HuH-7 (cell line): ENCODE results near the gene LCE4A.
"Not testable (repeated sequence)": the region's sequence is repeated elsewhere in the genome, so short reads cannot be mapped to it uniquely, and the experiment has no call there.

Experiments
- DNase-seq: peaks from one replicate; pipeline ENCODE4 v3.0.0; 2011; ENCODE audit warnings: low spot score

LCE4A gene

GRCh38 chr1:152707860-152708259, at the start of gene LCE4A:
Gene LCE4A, plus strand, starts transcription at chr1:152708160. Its CDS starts 916 bp downstream, at chr1:152709076.
- no peak for DNase-seq

GRCh38 chr1:152658649-152659048, 49.3 kb upstream of the LCE4A start:
- no peak for DNase-seq

- DNase-seq: no peak
These were observed 44.9 kb upstream of the LCE4A start, which contains the start of gene LCE2D for GRCh38 chr1:152663098-152663497. Gene LCE2D, plus strand, starts transcription at chr1:152663380. Its CDS starts 726 bp downstream, at chr1:152664106.

GRCh38 chr1:152666171-152666570, 41.8 kb upstream of the LCE4A start:
- not testable (repeated sequence) for DNase-seq

- no peak for DNase-seq
These were observed 40.3 kb upstream of the LCE4A start for GRCh38 chr1:152667648-152668047.

GRCh38 chr1:152673016-152673415, 34.9 kb upstream of the LCE4A start:
- no peak for DNase-seq

GRCh38 chr1:152674983-152675382, 33.0 kb upstream of the LCE4A start, which contains the start of gene LCE2C:
Gene LCE2C, plus strand, starts transcription at chr1:152675279. Its CDS starts 737 bp downstream, at chr1:152676016.
- not testable (repeated sequence) for DNase-seq

GRCh38 chr1:152679459-152679858, 28.5 kb upstream of the LCE4A start:
- no peak for DNase-seq

GRCh38 chr1:152681616-152682015, 26.3 kb upstream of the LCE4A start:
- no peak for DNase-seq

GRCh38 chr1:152683846-152684245, 24.1 kb upstream of the LCE4A start:
- DNase-seq: no peak

- not testable (repeated sequence) for DNase-seq
These were observed 22.1 kb upstream of the LCE4A start, which contains the start of gene LCE2B for GRCh38 chr1:152685823-152686222. Gene LCE2B, plus strand, starts transcription at chr1:152686123. Its CDS starts 721 bp downstream, at chr1:152686844.

GRCh38 chr1:152697701-152698600, 10.0 kb upstream of the LCE4A start, which contains the start of gene LCE2A:
Gene LCE2A, plus strand, starts transcription at chr1:152698345. Its CDS starts 557 bp downstream, at chr1:152698902.
- DNase-seq: no peak

GRCh38 chr1:152699746-152700145, 8.2 kb upstream of the LCE4A start:
- DNase-seq: no peak

- no peak for DNase-seq
These were observed 10.3 kb downstream of the LCE4A start for GRCh38 chr1:152718238-152718637.

GRCh38 chr1:152725261-152725660, 17.3 kb downstream of the LCE4A start:
- DNase-seq: no peak

GRCh38 chr1:152728986-152729385, 21.0 kb downstream of the LCE4A start:
- no peak for DNase-seq

- peak; percentile 14 for DNase-seq
These were observed 27.7 kb downstream of the LCE4A start for GRCh38 chr1:152735648-152736047.

GRCh38 chr1:152737997-152738396, 30.0 kb downstream of the LCE4A start:
- DNase-seq: no peak

GRCh38 chr1:152739841-152740240, 31.9 kb downstream of the LCE4A start:
- no peak for DNase-seq

- DNase-seq: no peak
These were observed 33.7 kb downstream of the LCE4A start for GRCh38 chr1:152741656-152742055.

GRCh38 chr1:152743371-152744145, 35.6 kb downstream of the LCE4A start:
- peak; percentile 20 for DNase-seq

- DNase-seq: peak; percentile 26
These were observed 37.3 kb downstream of the LCE4A start for GRCh38 chr1:152745289-152745704.
